Activated naive CD4-positive, alpha-beta T cell treated with anti-CD3 and anti-CD28 coated beads, Interleukin-2, amount 50 U/mL, for 72 hours (primary cell): ENCODE measurements around the gene SEC24C. TPM values are rescaled to one million over a fixed set of nuclear protein-coding genes. Genes with fewer than 3 reads are reported as not detected.
A peak's percentile ranks its signal among the peaks of the same experiment; 100 is the strongest.
"Not testable (repeated sequence)": the region's sequence is repeated elsewhere in the genome, so short reads cannot be mapped to it uniquely, and the experiment has no call there.

Experiments used
- ATAC-seq, 2 donors: fragments of 150-1000 bp; cut with Tn5 transposase; 2 replicates each; pipeline ENCODE4 v1.10.0; 2021; ENCODE audit warnings: mild to moderate bottlenecking in 2 of 2, moderate library complexity in 2 of 2
- DNase-seq, 2 donors: peaks; one replicate each; pipeline ENCODE4 v3.0.0; 2021 to 2022; ENCODE audit warnings: low spot score in 2 of 2
- H3K27ac Mint-ChIP-seq, 2 donors: one replicate each; pipeline ENCODE4 v1.8.0; 2022; ENCODE audit warnings: mild to moderate bottlenecking in 2 of 2, mixed read lengths in 2 of 2
- H3K36me3 Mint-ChIP-seq, 2 donors: one replicate each; pipeline ENCODE4 v1.8.0; 2022; ENCODE audit warnings: mixed read lengths in 2 of 2
- H3K9me3 Mint-ChIP-seq, 2 donors: one replicate each; pipeline ENCODE4 v1.8.0; 2022; ENCODE audit warnings: mixed read lengths in 2 of 2
- total RNA-seq, 2 donors: library from RNA; stranded (reverse); gene quantifications; one replicate each; pipeline ENCODE4 v1.2.3, GENCODE V29; 2022

SEC24C gene
- total RNA-seq, 2 donors from 2014 or later: 101 TPM

GRCh38 chr10:73723516-73723915 is 20.7 kb upstream of the SEC24C start:
- Mint-ChIP-seq H3K36me3 (peaks cover 14 to 27% of the 10 kb centered on the region in 2 donors), H3K9me3 (no peaks in the 10 kb centered on the region)

GRCh38 chr10:73729781-73730152 is 14.4 kb upstream of the SEC24C start:
- peak; percentile 57 to 78 for ATAC-seq
- H3K9me3 Mint-ChIP-seq: not testable (repeated sequence)
- Mint-ChIP-seq H3K27ac (peak overlapping the region; percentile 95 to 99), H3K36me3 (peaks cover 20 to 22% of the 10 kb centered on the region in 2 donors)
- peak in 1 of 2 donors; percentile 30 for DNase-seq

More at GRCh38 chr10:73723516-73723915, 20.7 kb upstream of the SEC24C start:
- ATAC-seq: no peak
- no peak for DNase-seq
- H3K27ac Mint-ChIP-seq: no peak overlapping the region

- peak; percentile 91 to 97 for DNase-seq
- H3K27ac Mint-ChIP-seq: peak overlapping the region; percentile 95 to 99
- no peaks in the 10 kb centered on the region for H3K9me3 Mint-ChIP-seq
Observed at GRCh38 chr10:73730153-73730906, 13.8 kb upstream of the SEC24C start.

GRCh38 chr10:73731588-73732375 is 12.4 kb upstream of the SEC24C start:
- H3K27ac Mint-ChIP-seq: peak overlapping the region in 1 of 2 donors; percentile 95
- DNase-seq (no peak), ATAC-seq (no peak)
- no peaks in the 10 kb centered on the region for H3K9me3 Mint-ChIP-seq
- H3K36me3 Mint-ChIP-seq: peaks cover 11 to 12% of the 10 kb centered on the region in 2 donors

More at GRCh38 chr10:73730153-73730906, 13.8 kb upstream of the SEC24C start:
- H3K36me3 Mint-ChIP-seq: peaks cover 20 to 22% of the 10 kb centered on the region in 2 donors
- peak; percentile 90 to 94 for ATAC-seq

GRCh38 chr10:73732426-73732825 is 11.7 kb upstream of the SEC24C start:
- peak overlapping the region in 1 of 2 donors; percentile 95 for H3K27ac Mint-ChIP-seq
- no peaks in the 10 kb centered on the region for H3K9me3 Mint-ChIP-seq
- DNase-seq (no peak), ATAC-seq (no peak)
- peaks cover 8 to 11% of the 10 kb centered on the region in 2 donors for H3K36me3 Mint-ChIP-seq

GRCh38 chr10:73732931-73733623 is 11.1 kb upstream of the SEC24C start:
- no peak for DNase-seq
- ATAC-seq: no peak
- Mint-ChIP-seq H3K36me3 (peaks cover 8 to 11% of the 10 kb centered on the region in 2 donors), H3K27ac (no peak overlapping the region), H3K9me3 (no peaks in the 10 kb centered on the region)

- H3K36me3 Mint-ChIP-seq: peaks cover 8 to 11% of the 10 kb centered on the region in 2 donors
- no peak overlapping the region for H3K27ac Mint-ChIP-seq
- no peak for DNase-seq
- no peaks in the 10 kb centered on the region for H3K9me3 Mint-ChIP-seq
- no peak for ATAC-seq
Observed at GRCh38 chr10:73734028-73734720, 10.0 kb upstream of the SEC24C start.

GRCh38 chr10:73734796-73735305 is 9.3 kb upstream of the SEC24C start:
- H3K9me3 Mint-ChIP-seq: no peaks in the 10 kb centered on the region
- ATAC-seq: no peak
- DNase-seq: no peak
- H3K27ac Mint-ChIP-seq: peak overlapping the region in 1 of 2 donors; percentile 75
- peaks cover 8% of the 10 kb centered on the region in 2 donors for H3K36me3 Mint-ChIP-seq

GRCh38 chr10:73740501-73741254 is 3.5 kb upstream of the SEC24C start:
- ATAC-seq, H3K9me3 Mint-ChIP-seq, DNase-seq: not testable (repeated sequence)
- H3K36me3 Mint-ChIP-seq: peaks cover 17% of the 10 kb centered on the region in 2 donors
- peak overlapping the region in 1 of 2 donors; percentile 91 for H3K27ac Mint-ChIP-seq

GRCh38 chr10:73742454-73742734 is 1.8 kb upstream of the SEC24C start:
- Mint-ChIP-seq H3K9me3 (no peaks in the 10 kb centered on the region), H3K27ac (peak overlapping the region in 1 of 2 donors; percentile 98), H3K36me3 (peaks cover 17% of the 10 kb centered on the region in 2 donors)

GRCh38 chr10:73743327-73743904 is 756 bp upstream of the SEC24C start:
- Mint-ChIP-seq H3K9me3 (no peaks in the 10 kb centered on the region), H3K27ac (peak overlapping the region; percentile 98 to 100), H3K36me3 (peaks cover 17% of the 10 kb centered on the region in 2 donors)
- DNase-seq (no peak), ATAC-seq (no peak)

More at GRCh38 chr10:73742454-73742734, 1.8 kb upstream of the SEC24C start:
- ATAC-seq (no peak), DNase-seq (no peak)

- Mint-ChIP-seq H3K27ac (peak overlapping the region; percentile 98 to 100), H3K36me3 (peaks cover 17 to 22% of the 10 kb centered on the region in 2 donors), H3K9me3 (no peaks in the 10 kb centered on the region)
- peak in 1 of 2 donors; percentile 65 for DNase-seq
- peak; percentile 34 to 45 for ATAC-seq
Observed at GRCh38 chr10:73744664-73744975, 448 bp downstream of the SEC24C start.

- DNase-seq: no peak
- no peak for ATAC-seq
- H3K36me3 Mint-ChIP-seq: peaks cover 21 to 27% of the 10 kb centered on the region in 2 donors
- no peaks in the 10 kb centered on the region for H3K9me3 Mint-ChIP-seq
- H3K27ac Mint-ChIP-seq: no peak overlapping the region
Observed at GRCh38 chr10:73746721-73747120, 2.5 kb downstream of the SEC24C start.

- no peak for DNase-seq
- Mint-ChIP-seq H3K27ac (no peak overlapping the region), H3K36me3 (peaks cover 13 to 21% of the 10 kb centered on the region in 2 donors), H3K9me3 (no peaks in the 10 kb centered on the region)
- ATAC-seq: no peak
Observed at GRCh38 chr10:73750819-73751218, 6.6 kb downstream of the SEC24C start.

- no peak for ATAC-seq
- Mint-ChIP-seq H3K36me3 (peaks cover 13 to 28% of the 10 kb centered on the region in 2 donors), H3K27ac (peak overlapping the region in 1 of 2 donors; percentile 61), H3K9me3 (no peaks in the 10 kb centered on the region)
- no peak for DNase-seq
Observed at GRCh38 chr10:73756183-73756582, 12.0 kb downstream of the SEC24C start.
